ENCODE results near the gene LMNTD1.

DNA sequence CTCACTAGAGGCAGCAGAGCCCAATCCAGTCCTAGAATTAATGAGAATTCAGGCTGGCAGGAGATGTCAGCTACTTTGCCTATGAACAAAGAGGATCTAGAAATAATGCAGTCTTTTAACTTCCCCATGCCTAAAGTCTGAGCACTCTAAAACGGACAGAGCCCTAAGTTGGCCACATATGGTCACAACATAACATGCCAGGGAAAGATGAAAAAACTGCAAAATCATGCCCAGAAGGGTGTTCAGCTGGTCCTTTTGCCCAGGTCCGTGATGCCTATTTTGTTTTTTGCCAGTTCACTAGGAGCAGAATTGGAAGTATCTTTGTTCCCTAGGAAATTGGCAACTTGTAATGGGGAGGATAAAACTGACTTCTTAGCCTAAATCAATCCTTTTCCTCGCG, 20.3 kb upstream of the LMNTD1 start:
- TF ChIP-seq, protein P1, sequence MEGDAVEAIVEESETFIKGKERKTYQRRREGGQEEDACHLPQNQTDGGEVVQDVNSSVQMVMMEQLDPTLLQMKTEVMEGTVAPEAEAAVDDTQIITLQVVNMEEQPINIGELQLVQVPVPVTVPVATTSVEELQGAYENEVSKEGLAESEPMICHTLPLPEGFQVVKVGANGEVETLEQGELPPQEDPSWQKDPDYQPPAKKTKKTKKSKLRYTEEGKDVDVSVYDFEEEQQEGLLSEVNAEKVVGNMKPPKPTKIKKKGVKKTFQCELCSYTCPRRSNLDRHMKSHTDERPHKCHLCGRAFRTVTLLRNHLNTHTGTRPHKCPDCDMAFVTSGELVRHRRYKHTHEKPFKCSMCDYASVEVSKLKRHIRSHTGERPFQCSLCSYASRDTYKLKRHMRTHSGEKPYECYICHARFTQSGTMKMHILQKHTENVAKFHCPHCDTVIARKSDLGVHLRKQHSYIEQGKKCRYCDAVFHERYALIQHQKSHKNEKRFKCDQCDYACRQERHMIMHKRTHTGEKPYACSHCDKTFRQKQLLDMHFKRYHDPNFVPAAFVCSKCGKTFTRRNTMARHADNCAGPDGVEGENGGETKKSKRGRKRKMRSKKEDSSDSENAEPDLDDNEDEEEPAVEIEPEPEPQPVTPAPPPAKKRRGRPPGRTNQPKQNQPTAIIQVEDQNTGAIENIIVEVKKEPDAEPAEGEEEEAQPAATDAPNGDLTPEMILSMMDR (conservative IDR thresholded peaks at IDR 0.05), result no peak
- no peak for TF ChIP-seq EZH2 (IDR thresholded peaks at IDR 0.05; ENCODE audit: low read depth)

All from PC-9 (cell line).